Left lobe of liver (tissue), 2 donors: Measurements from ENCODE around the gene CERS1. TPM values are rescaled to one million over a fixed set of nuclear protein-coding genes. Genes with fewer than 3 reads are reported as not detected.
A peak's percentile ranks its signal among the peaks of the same experiment; 100 is the strongest.

Experiments used
- ATAC-seq: fragments of 200-7000 bp; cut with Tn5 transposase; one replicate; pipeline ENCODE4 v1.9.1; 2020; ENCODE audit warnings: mild to moderate bottlenecking, moderate library complexity
- DNase-seq: peaks from one replicate; pipeline ENCODE4 v3.0.0-alpha.2; 2020; ENCODE audit warnings: low spot score
- total RNA-seq: library from RNA; stranded (reverse); gene quantifications from one replicate; pipeline ENCODE4 v1.2.1, GENCODE V29; 2021
- donor health status: DM: no; HTN: no; CAD: no; lungs with moderate emphysema.
- donor health status: DM: no; HTN: yes; CAD: no.

The CERS1 gene
- total RNA-seq, 1 donor from 2014 or later: 0.08 TPM

- no peak for DNase-seq
- no peak for ATAC-seq
Measured at GRCh38 chr19:18860302-18860700, 35.7 kb downstream of the CERS1 start.

GRCh38 chr19:18859676-18860301 is 36.2 kb downstream of the CERS1 start:
- DNase-seq (peak; percentile 67), ATAC-seq (peak; percentile 73)

GRCh38 chr19:18858906-18859646 is 36.9 kb downstream of the CERS1 start:
- no peak for ATAC-seq
- no peak for DNase-seq

- DNase-seq: no peak
- ATAC-seq: no peak
Measured at GRCh38 chr19:18857223-18857622, 38.7 kb downstream of the CERS1 start.

- ATAC-seq: peak; percentile 49
- DNase-seq: no peak
Measured at GRCh38 chr19:18856385-18857126, 39.4 kb downstream of the CERS1 start.

GRCh38 chr19:18855647-18856384 is 40.1 kb downstream of the CERS1 start:
- ATAC-seq (peak; percentile 72), DNase-seq (no peak)

- no peak for DNase-seq
- no peak for ATAC-seq
Measured at GRCh38 chr19:18854982-18855381, 41.0 kb downstream of the CERS1 start.

- no peak for ATAC-seq
- DNase-seq: no peak
Measured at GRCh38 chr19:18853755-18854427, 42.1 kb downstream of the CERS1 start.

- ATAC-seq (no peak), DNase-seq (no peak)
Measured at GRCh38 chr19:18852648-18853047, 43.3 kb downstream of the CERS1 start.

GRCh38 chr19:18851673-18852325 is 44.2 kb downstream of the CERS1 start:
- ATAC-seq (no peak), DNase-seq (no peak)

- no peak for DNase-seq
Measured at GRCh38 chr19:18850471-18851375, 45.2 kb downstream of the CERS1 start.

GRCh38 chr19:18849838-18850400 is 46.0 kb downstream of the CERS1 start:
- ATAC-seq: no peak
- no peak for DNase-seq

More at GRCh38 chr19:18850471-18851375, 45.2 kb downstream of the CERS1 start:
- ATAC-seq: no peak

GRCh38 chr19:18848878-18849661 is 46.9 kb downstream of the CERS1 start:
- DNase-seq (no peak), ATAC-seq (peak; percentile 45)

- DNase-seq: no peak
- no peak for ATAC-seq
Measured at GRCh38 chr19:18847549-18848463, 48.2 kb downstream of the CERS1 start.

GRCh38 chr19:18846862-18847548 is 49.0 kb downstream of the CERS1 start:
- peak; percentile 76 for DNase-seq

GRCh38 chr19:18845961-18846360 is 50.0 kb downstream of the CERS1 start:
- ATAC-seq (no peak), DNase-seq (no peak)

More at GRCh38 chr19:18846862-18847548, 49.0 kb downstream of the CERS1 start:
- peak; percentile 91 for ATAC-seq
